Measurements from ENCODE around the gene PSMB3. TPM values are rescaled to one million over a fixed set of nuclear protein-coding genes. Genes with fewer than 3 reads are reported as not detected.

PSMB3 gene
- total RNA-seq, 4 donors from 2014 or later, result 128 to 177 (median 145) TPM

DNA sequence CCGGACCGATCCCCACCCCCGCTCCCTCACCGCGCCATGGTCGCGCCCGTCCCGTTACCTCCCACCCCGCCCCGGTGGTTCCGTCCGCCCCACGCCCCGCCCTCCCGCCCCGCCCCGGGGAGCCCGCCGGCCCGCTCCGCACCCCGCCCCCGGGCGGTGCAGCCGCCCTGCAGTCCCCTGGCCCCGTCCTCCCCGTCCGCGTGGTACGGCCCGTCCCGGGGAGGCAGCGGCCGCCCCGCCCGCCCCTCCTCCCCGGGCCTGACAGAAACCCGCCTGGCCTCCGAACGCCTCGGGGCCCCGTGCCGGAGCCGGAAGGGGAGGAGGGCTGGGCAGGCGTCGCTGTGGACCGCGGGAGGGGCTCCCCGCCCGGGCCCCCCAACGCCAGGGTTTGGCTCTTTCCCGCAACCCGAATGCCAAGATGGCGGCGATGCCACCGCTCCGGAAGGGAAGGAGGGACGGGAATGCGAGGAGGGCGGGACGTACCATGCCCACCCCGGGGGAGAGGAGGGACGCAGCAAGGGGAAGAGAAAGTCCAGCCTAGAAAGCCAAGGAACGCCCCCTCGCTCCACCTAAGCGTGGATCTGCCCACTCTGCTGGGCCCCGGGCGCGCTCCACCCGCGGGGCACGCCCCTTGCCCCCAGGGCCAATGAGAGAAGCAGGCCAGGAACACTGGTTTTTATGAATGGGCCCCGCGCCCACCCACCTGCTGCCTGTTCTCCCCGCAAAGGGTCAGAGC lies 47.1 kb downstream of the PSMB3 start, which contains the start of gene PIP4K2B:
TSS of gene PIP4K2B (minus strand) at position 56 of the 736 bp plus-strand sequence. CDS start 132 bp downstream, outside the sequence.
- intact Hi-C loops (cut with DNase I), result no loop called here
- Histone ChIP-seq H3K27me3 (no peaks in the 10 kb centered on the region), H3K4me1 (peaks cover 16 to 44% (median 22%) of the 10 kb centered on the region in 3 donors), H3K36me3 (peaks cover 7 to 51% (median 23%) of the 10 kb centered on the region in 3 donors), H3K4me3 (peak within 1 kb of the TSS; percentile 60 to 92 (median 79)), H3K9me3 (no peaks in the 10 kb centered on the region), H3K27ac (peak within 1 kb of the TSS; percentile 98 to 100 (median 100))
- 0% methylated on average over 3 to 13 of the region's 76 CpGs for WGBS, 2 donors
- peak in 1 of 4 donors; percentile 48 for TF ChIP-seq POLR2A (IDR thresholded peaks at IDR 0.05)
- TF ChIP-seq, protein P1, sequence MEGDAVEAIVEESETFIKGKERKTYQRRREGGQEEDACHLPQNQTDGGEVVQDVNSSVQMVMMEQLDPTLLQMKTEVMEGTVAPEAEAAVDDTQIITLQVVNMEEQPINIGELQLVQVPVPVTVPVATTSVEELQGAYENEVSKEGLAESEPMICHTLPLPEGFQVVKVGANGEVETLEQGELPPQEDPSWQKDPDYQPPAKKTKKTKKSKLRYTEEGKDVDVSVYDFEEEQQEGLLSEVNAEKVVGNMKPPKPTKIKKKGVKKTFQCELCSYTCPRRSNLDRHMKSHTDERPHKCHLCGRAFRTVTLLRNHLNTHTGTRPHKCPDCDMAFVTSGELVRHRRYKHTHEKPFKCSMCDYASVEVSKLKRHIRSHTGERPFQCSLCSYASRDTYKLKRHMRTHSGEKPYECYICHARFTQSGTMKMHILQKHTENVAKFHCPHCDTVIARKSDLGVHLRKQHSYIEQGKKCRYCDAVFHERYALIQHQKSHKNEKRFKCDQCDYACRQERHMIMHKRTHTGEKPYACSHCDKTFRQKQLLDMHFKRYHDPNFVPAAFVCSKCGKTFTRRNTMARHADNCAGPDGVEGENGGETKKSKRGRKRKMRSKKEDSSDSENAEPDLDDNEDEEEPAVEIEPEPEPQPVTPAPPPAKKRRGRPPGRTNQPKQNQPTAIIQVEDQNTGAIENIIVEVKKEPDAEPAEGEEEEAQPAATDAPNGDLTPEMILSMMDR (IDR thresholded peaks at IDR 0.05), result no peak
- peak; percentile 84 for DNase-seq

DNA sequence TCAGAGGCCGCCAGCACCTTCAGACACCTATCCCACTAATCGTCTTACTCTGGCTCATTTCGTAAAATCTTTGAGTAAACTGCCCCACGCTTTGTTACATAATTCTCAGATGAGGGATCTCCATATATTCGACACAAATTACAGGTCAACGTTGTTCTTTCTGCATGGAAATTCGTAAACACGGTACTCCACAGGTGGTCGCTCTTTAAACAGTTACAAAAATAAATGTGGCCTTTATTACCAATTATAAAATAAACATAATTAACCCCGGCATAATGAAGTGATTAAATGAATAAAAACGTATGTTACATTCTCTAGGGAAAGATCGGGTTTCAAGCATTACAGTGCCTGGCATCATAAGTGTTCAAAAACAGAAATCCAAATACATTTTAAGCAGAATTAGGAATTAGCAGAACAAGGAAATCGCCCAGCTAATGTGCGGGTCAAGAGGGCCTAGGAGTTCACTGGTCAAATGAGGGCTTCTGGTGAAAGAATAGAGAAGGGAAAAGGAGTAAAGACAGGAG lies 47.8 kb downstream of the PSMB3 start:
- Histone ChIP-seq H3K4me3 (peak overlapping the region; percentile 60 to 92 (median 79)), H3K4me1 (peaks cover 16 to 44% (median 22%) of the 10 kb centered on the region in 3 donors), H3K9me3 (no peaks in the 10 kb centered on the region), H3K36me3 (peaks cover 9 to 56% (median 26%) of the 10 kb centered on the region in 3 donors), H3K27me3 (no peaks in the 10 kb centered on the region), H3K27ac (peak overlapping the region; percentile 98 to 100 (median 100))
- DNase-seq, result no peak
- intact Hi-C loops (cut with DNase I), result no loop called here
- TF ChIP-seq POLR2A (IDR thresholded peaks at IDR 0.05), result no peak
- TF ChIP-seq, protein P1 (IDR thresholded peaks at IDR 0.05), result no peak
- 16 to 17% methylated on average over 14 of the region's 14 CpGs for WGBS, 2 donors

DNA sequence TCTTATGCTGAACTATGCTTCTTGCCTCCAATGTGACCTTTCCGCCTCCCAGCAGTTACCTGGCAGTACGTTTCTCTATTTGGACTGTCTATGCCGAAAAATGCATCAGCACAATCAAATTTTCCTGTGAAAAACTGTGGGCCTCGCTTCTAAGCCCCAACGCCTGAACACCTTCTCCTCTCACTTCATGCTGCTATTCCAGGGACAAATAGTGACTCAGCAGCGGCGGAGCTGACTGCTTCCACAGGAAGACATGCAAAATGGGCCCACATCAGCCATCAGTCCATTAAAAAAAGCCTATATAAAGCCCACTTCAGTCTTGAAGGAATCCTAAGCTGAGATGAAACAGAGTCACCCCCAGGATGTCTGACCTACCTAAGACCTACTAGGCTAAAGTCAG lies 57.3 kb downstream of the PSMB3 start:
- no peak overlapping the region for H3K27ac ChIP-seq
- intact Hi-C loops (cut with DNase I), result no loop called here
- H3K9me3 ChIP-seq, result no peaks in the 10 kb centered on the region
- 94 to 96% methylated on average over 7 of the region's 7 CpGs for WGBS, 2 donors
- no peak for DNase-seq
- peaks cover 40 to 100% (median 73%) of the 10 kb centered on the region in 3 donors for H3K36me3 ChIP-seq
- no peak overlapping the region for H3K4me3 ChIP-seq
- no peaks in the 10 kb centered on the region for H3K27me3 ChIP-seq
- no peaks in the 10 kb centered on the region for H3K4me1 ChIP-seq
- TF ChIP-seq, protein P1 (IDR thresholded peaks at IDR 0.05), result no peak
- TF ChIP-seq POLR2A (IDR thresholded peaks at IDR 0.05), result no peak

Small RNA genes lying within 50 kb of the gene (small RNA-seq; reads per million reads assigned to genes)
- gene MIR4726 (0 reads per million in 4 donors), gene RNA5SP440 (0.78 to 8.3 (median 3.5) reads per million in 4 donors), gene RNU6-866P (0 reads per million in 4 donors)

Other genes starting within 250 kb of the PSMB3 start
- gene SRCIN1, start 146.8 kb upstream of the PSMB3 start, total RNA-seq, result 1 to 10 TPM in 3 of 4 donors, under 1 TPM in 1; 0.09 to 1.7 (median 1.3) TPM
- gene EPOP, start 77.8 kb upstream of the PSMB3 start, total RNA-seq, result 1 to 10 TPM; 1.8 to 3.2 (median 2.8) TPM
- gene MLLT6, start 47.5 kb upstream of the PSMB3 start, total RNA-seq, result 10 to 100 TPM; 30.6 to 79.7 (median 35.1) TPM
- gene CISD3, start 22.4 kb upstream of the PSMB3 start, total RNA-seq, result 1 to 10 TPM; 4.9 to 8.3 (median 7.8) TPM
- gene PCGF2, start 4.4 kb upstream of the PSMB3 start, total RNA-seq, result 10 to 100 TPM in 1 of 4 donors, 1 to 10 TPM in 3; 2.5 to 11.8 (median 3.4) TPM
- gene PIP4K2B, start 46.8 kb downstream of the PSMB3 start, total RNA-seq, result 10 to 100 TPM; 14.4 to 32.6 (median 24.1) TPM
- gene CWC25, start 72.6 kb downstream of the PSMB3 start, total RNA-seq, result 10 to 100 TPM in 3 of 4 donors, 1 to 10 TPM in 1; 9.4 to 25.9 (median 16.8) TPM
- gene RPL23, start 101.0 kb downstream of the PSMB3 start, total RNA-seq, result 1,000 to 10,000 TPM in 3 of 4 donors, 100 to 1,000 TPM in 1; 998 to 2,109 (median 1,205) TPM
- 10 to 100 TPM; 44.3 to 66.0 (median 51.9) TPM for gene LASP1, start 117.3 kb downstream of the PSMB3 start, total RNA-seq
- not detected for gene FBXO47, start 214.7 kb downstream of the PSMB3 start, total RNA-seq

Measured in esophagus squamous epithelium (tissue), 5 donors.